Liver (tissue), 10 donors: ENCODE data around the gene NOS2. TPM values are rescaled to one million over a fixed set of nuclear protein-coding genes. Genes with fewer than 3 reads are reported as not detected.

Source experiments
- DNase-seq: peaks from one replicate; pipeline ENCODE4 v3.0.0-alpha.2; 2017; ENCODE audit warnings: low spot score
- H3K27ac ChIP-seq, 2 donors: one replicate each; pipeline ENCODE4 v1.7.0; 2013; ENCODE audit warnings: inconsistent platforms in 2 of 2, low read length in 2 of 2, control low read depth in 1 of 2, low read depth in 1 of 2, mild to moderate bottlenecking in 1 of 2
- H3K27me3 ChIP-seq, 4 donors: one replicate each; pipeline versions ENCODE4 v1.6.1 to v1.7.0; 2013; ENCODE audit warnings: low read length in 3 of 4, inconsistent platforms in 1 of 4, mild to moderate bottlenecking in 1 of 4, moderate library complexity in 1 of 4; ENCODE audit not compliant: control insufficient read depth in 4 of 4, insufficient read depth in 4 of 4
- H3K36me3 ChIP-seq, 4 donors: one replicate each; pipeline versions ENCODE4 v1.6.1 to v1.7.0; 2013; ENCODE audit warnings: low read length in 3 of 4, mild to moderate bottlenecking in 3 of 4, low read depth in 1 of 4, moderate library complexity in 1 of 4; ENCODE audit not compliant: control insufficient read depth in 4 of 4, insufficient read depth in 3 of 4
- H3K4me1 ChIP-seq, 4 donors: one replicate each; pipeline versions ENCODE4 v1.6.1 to v1.7.0; 2013; ENCODE audit warnings: low read length in 3 of 4, mild to moderate bottlenecking in 3 of 4, moderate library complexity in 1 of 4; ENCODE audit not compliant: control insufficient read depth in 4 of 4, insufficient read depth in 4 of 4
- H3K4me3 ChIP-seq, 3 donors: one replicate each; pipeline versions ENCODE4 v1.6.1 to v1.7.0; 2013; ENCODE audit warnings: low read length in 3 of 3, control low read depth in 1 of 3, low read depth in 1 of 3, mild to moderate bottlenecking in 1 of 3
- H3K9ac ChIP-seq, 2 donors: one replicate each; pipeline ENCODE4 v1.7.0; 2013; ENCODE audit warnings: low read length in 2 of 2, mild to moderate bottlenecking in 2 of 2, moderate library complexity in 2 of 2, control low read depth in 1 of 2, low read depth in 1 of 2
- H3K9me3 ChIP-seq, 4 donors: one replicate each; pipeline versions ENCODE4 v1.6.1 to v1.7.0; 2013; ENCODE audit warnings: low read length in 3 of 4; ENCODE audit not compliant: control insufficient read depth in 4 of 4
- ATF3 ChIP-seq: IDR thresholded peaks from 2 replicates; pipeline ENCODE4 v1.6.1; 2016; ENCODE audit warnings: antibody characterized with exemption
- CTCF ChIP-seq: fragments of 150-350 bp; IDR thresholded peaks from 2 replicates; pipeline ENCODE4 v1.5.1; 2017; ENCODE audit warnings: improper control_type of control experiment, low read depth, low read length; ENCODE audit not compliant: missing input control
- EGR1 ChIP-seq, 2 donors: IDR thresholded peaks; 2 replicates each; pipeline ENCODE4 v1.6.1; 2016 to 2018; ENCODE audit warnings: antibody characterized with exemption in 2 of 2, low read depth in 2 of 2
- FOXA1 ChIP-seq: IDR thresholded peaks from 2 replicates; pipeline ENCODE4 v1.6.1; 2016; ENCODE audit warnings: antibody characterized with exemption
- FOXA2 ChIP-seq: IDR thresholded peaks from 2 replicates; pipeline ENCODE4 v1.6.1; 2016; ENCODE audit warnings: antibody characterized with exemption
- HNF4A ChIP-seq, 2 donors: conservative IDR thresholded peaks; 2 replicates each; pipeline ENCODE4 v1.6.1; 2016; ENCODE audit warnings: antibody characterized with exemption in 2 of 2, mild to moderate bottlenecking in 2 of 2
- HNF4G ChIP-seq: IDR thresholded peaks from 2 replicates; pipeline ENCODE4 v1.6.1; 2016; ENCODE audit warnings: antibody characterized with exemption
- MAX ChIP-seq: IDR thresholded peaks from 2 replicates; pipeline ENCODE4 v1.6.1; 2016; ENCODE audit warnings: antibody characterized with exemption
- NR2F2 ChIP-seq: IDR thresholded peaks from 2 replicates; pipeline ENCODE4 v1.6.1; 2016; ENCODE audit warnings: antibody characterized with exemption
- RAD21 ChIP-seq, 2 donors: IDR thresholded peaks; 2 replicates each; pipeline ENCODE4 v1.6.1; 2016; ENCODE audit warnings: antibody characterized with exemption in 2 of 2, mild to moderate bottlenecking in 2 of 2
- RXRA ChIP-seq, 2 donors: IDR thresholded peaks; 2 replicates each; pipeline ENCODE4 v1.6.1; 2017 to 2018; ENCODE audit warnings: antibody characterized with exemption in 2 of 2, mild to moderate bottlenecking in 1 of 2
- ZBTB33 ChIP-seq: IDR thresholded peaks from 2 replicates; pipeline ENCODE4 v1.6.1; 2016; ENCODE audit warnings: antibody characterized with exemption
- WGBS: extraction: QIAGEN DNeasy Blood & Tissue Kit; methylation state at CpG from one replicate; pipeline ENCODE4 v1.1.7; 2013; 5-methylcytosine and 5-hydroxymethylcytosine counted together
- polyA plus RNA-seq, 2 donors: library from polyadenylated mRNA; stranded (reverse) in 1 of 2; unstranded in 1 of 2; fragments of 200-250 nt in 1 of 2; fragments of >200 nt in 1 of 2; fragmentation: Nextera tagmentation in 1 of 2; extraction: Ambion mirVana in 1 of 2; gene quantifications; one replicate each; pipeline versions ENCODE4 v1.2.1 to v1.2.3, GENCODE V29; 2013 to 2015
- small RNA-seq: library from RNA; depleted of rRNA; stranded (forward); fragments of <200 nt; gene quantifications from one replicate; pipeline ENCODE3, GENCODE V24; 2014
- total RNA-seq, 2 donors: library from RNA; depleted of rRNA; stranded (reverse); fragments of >200 nt; gene quantifications; one replicate each; pipeline ENCODE4 v1.2.3, GENCODE V29; 2014
- donor health status: healthy.
- donor health status: healthy.
- donor health status: healthy.
- donor health status: healthy.
- donor health status: healthy.

Gene NOS2
- total and polyA plus RNA-seq, 4 donors = under 0.01 to 0.01 TPM; not detected in 2

GRCh38 chr17:27721797-27722196 is 78.5 kb downstream of the NOS2 start:
- Histone ChIP-seq H3K9me3 (no peaks in the 10 kb centered on the region), H3K4me1 (no peaks in the 10 kb centered on the region), H3K9ac (no peak overlapping the region), H3K27me3 (no peaks in the 10 kb centered on the region), H3K27ac (no peak overlapping the region), H3K4me3 (no peak overlapping the region), H3K36me3 (no peaks in the 10 kb centered on the region)
- WGBS = 70% methylated on average over 3 of the region's 3 CpGs
- DNase-seq = no peak
- TF ChIP-seq MAX (no peak), FOXA2 (no peak), HNF4A (conservative IDR thresholded peaks at IDR 0.05) (no peak), EGR1 (IDR thresholded peaks at IDR 0.05; ENCODE audit: low read depth in 2 of 2) (no peak), HNF4G (no peak), ZBTB33 (no peak), FOXA1 (no peak), NR2F2 (no peak), CTCF (no peak), RAD21 (IDR thresholded peaks at IDR 0.05) (no peak), RXRA (IDR thresholded peaks at IDR 0.05) (no peak), ATF3 (no peak)

Small RNA genes within 50 kb of the gene (small RNA-seq; reads per million reads assigned to genes)
- gene AC130289.1 (not detected), gene AC130289.2 (not detected)

Other genes starting within 250 kb of the NOS2 start
- 10 to 100 TPM; 12.7 to 14.3 TPM for gene LGALS9, start 169.3 kb downstream of the NOS2 start, total RNA-seq
- 10 to 100 TPM in 1 of 2 donors, 1 to 10 TPM in 1; 6.1 to 24.7 TPM for gene LGALS9, start 169.3 kb downstream of the NOS2 start, polyA plus RNA-seq
- gene LYRM9, start 92.8 kb upstream of the NOS2 start, total RNA-seq = 1 to 10 TPM; 4.2 to 4.4 TPM
- 1 to 10 TPM; 3.8 to 4.0 TPM for gene LYRM9, start 92.8 kb upstream of the NOS2 start, polyA plus RNA-seq
- gene NLK, start 242.1 kb upstream of the NOS2 start, total RNA-seq = 10 to 100 TPM; 12.9 to 17.4 TPM
- gene NLK, start 242.1 kb upstream of the NOS2 start, polyA plus RNA-seq = 1 to 10 TPM; 4.4 to 5.4 TPM